Mucosa of descending colon (tissue), 3 donors: Measurements from ENCODE around the gene CASR. TPM values are rescaled to one million over a fixed set of nuclear protein-coding genes. Genes with fewer than 3 reads are reported as not detected.
A peak's percentile ranks its signal among the peaks of the same experiment; 100 is the strongest.

ENCODE experiments used
- ATAC-seq: fragments of 200-7000 bp; cut with Tn5 transposase; one replicate; pipeline ENCODE4 v1.9.1; 2020; ENCODE audit warnings: mild to moderate bottlenecking, moderate library complexity
- DNase-seq, 3 donors: peaks; one replicate each; pipeline ENCODE4 v3.0.0-alpha.2; 2020
- H3K36me3 ChIP-seq: fragments of 200-600 bp; one replicate; pipeline ENCODE4 v1.8.0; 2021; ENCODE audit warnings: low read depth, mild to moderate bottlenecking
- H3K4me1 ChIP-seq: fragments of 200-600 bp; one replicate; pipeline ENCODE4 v1.8.0; 2021; ENCODE audit warnings: low read depth, mild to moderate bottlenecking
- H3K4me3 ChIP-seq: fragments of 200-600 bp; one replicate; pipeline ENCODE4 v1.8.0; 2021; ENCODE audit warnings: mild to moderate bottlenecking
- H3K9me3 ChIP-seq: fragments of 200-600 bp; one replicate; pipeline ENCODE4 v1.8.0; 2021; ENCODE audit warnings: mild to moderate bottlenecking
- intact Hi-C, 2 donors: fragments of 100-400 bp; cut with DNase I in 1 of 2; cut with micrococcal nuclease in 1 of 2; formaldehyde crosslinking; loops; one replicate each; pipeline versions ENCODE4 v1.11.0 to v1.11.1; 2022; cut with DNase I, micrococcal nuclease
- total RNA-seq, 3 donors: library from RNA; stranded (reverse); fragmentation: NEBNext Ultra II Directional in 2 of 3; extraction: Animal tissue kit (Norgen Biotek cat#: 25700) in 2 of 3; gene quantifications; one replicate each; pipeline versions ENCODE4 v1.2.1 to v1.2.4, GENCODE V29; 2021 to 2023
- TF ChIP-seq, protein P1 (sequence below): fragments of 200-600 bp; IDR thresholded peaks from one replicate; pipeline ENCODE4 v1.8.0; 2022; ENCODE audit warnings: antibody characterized with exemption, mild to moderate bottlenecking
- donor health status: DM: no; HTN: no; CAD: no; lungs with moderate emphysema.
- donor health status: DM: no; HTN: no; CAD: no.
- donor health status: DM: no; HTN: yes; CAD: no.

Gene CASR
- total RNA-seq, 3 donors from 2014 or later: 0.32 to 1.2 (median 0.36) TPM

DNA sequence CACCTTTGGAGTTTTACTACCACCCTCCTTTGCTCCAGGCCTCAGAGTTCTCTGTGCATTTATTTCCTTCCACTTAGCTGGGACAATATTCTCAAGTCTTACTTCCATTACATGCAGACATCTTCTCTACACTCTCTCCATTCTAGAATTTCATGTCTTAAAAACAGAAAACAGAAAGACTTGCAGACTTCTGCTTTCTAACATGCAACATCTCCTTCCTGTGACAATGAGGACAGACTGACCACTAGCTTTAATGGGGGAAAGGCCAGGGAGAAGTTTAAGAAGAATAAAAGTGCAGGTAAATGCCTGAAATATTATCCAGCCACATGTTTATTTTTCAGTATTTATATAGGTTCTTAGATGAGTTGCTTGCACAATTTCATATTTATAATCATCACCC, 124.5 kb downstream of the CASR start:
- Histone ChIP-seq H3K4me1 (peaks cover 36% of the 10 kb centered on the region), H3K36me3 (no peaks in the 10 kb centered on the region), H3K9me3 (no peaks in the 10 kb centered on the region), H3K4me3 (no peak overlapping the region)
- TF ChIP-seq, protein P1, sequence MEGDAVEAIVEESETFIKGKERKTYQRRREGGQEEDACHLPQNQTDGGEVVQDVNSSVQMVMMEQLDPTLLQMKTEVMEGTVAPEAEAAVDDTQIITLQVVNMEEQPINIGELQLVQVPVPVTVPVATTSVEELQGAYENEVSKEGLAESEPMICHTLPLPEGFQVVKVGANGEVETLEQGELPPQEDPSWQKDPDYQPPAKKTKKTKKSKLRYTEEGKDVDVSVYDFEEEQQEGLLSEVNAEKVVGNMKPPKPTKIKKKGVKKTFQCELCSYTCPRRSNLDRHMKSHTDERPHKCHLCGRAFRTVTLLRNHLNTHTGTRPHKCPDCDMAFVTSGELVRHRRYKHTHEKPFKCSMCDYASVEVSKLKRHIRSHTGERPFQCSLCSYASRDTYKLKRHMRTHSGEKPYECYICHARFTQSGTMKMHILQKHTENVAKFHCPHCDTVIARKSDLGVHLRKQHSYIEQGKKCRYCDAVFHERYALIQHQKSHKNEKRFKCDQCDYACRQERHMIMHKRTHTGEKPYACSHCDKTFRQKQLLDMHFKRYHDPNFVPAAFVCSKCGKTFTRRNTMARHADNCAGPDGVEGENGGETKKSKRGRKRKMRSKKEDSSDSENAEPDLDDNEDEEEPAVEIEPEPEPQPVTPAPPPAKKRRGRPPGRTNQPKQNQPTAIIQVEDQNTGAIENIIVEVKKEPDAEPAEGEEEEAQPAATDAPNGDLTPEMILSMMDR: no peak
- ATAC-seq: no peak
- intact Hi-C loops: loop anchor here in 1 of 2 donors (5.0 kb wide), 1 partner anchor 49 kb away; no protein-coding TSS in a partner anchor
- no peak for DNase-seq

DNA sequence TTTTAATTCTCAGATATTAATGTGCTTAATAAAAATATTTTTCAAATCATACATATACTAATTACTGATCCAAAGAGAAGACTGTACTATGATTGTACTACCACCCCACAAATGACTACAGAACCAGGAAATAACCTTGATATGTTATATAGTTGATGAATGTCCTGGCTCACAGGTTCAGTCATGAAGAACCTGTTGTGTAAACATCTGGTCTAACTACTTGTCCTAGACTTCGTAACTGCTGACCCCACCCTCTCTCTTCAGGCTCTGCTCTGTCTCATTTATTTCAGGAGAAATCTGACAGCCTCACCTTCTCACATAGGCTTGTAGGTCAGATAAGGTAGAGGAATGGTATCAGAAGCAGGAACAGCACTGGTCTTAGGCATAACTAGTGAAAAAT, 126.9 kb downstream of the CASR start:
- H3K9me3 ChIP-seq: no peaks in the 10 kb centered on the region
- no peaks in the 10 kb centered on the region for H3K36me3 ChIP-seq
- H3K4me3 ChIP-seq: no peak overlapping the region
- TF ChIP-seq, protein P1: no peak
- peaks cover 40% of the 10 kb centered on the region for H3K4me1 ChIP-seq
- intact Hi-C loops: no loop called here
- peak; percentile 90 for ATAC-seq
- DNase-seq: peak in 1 of 3 donors; percentile 58

DNA sequence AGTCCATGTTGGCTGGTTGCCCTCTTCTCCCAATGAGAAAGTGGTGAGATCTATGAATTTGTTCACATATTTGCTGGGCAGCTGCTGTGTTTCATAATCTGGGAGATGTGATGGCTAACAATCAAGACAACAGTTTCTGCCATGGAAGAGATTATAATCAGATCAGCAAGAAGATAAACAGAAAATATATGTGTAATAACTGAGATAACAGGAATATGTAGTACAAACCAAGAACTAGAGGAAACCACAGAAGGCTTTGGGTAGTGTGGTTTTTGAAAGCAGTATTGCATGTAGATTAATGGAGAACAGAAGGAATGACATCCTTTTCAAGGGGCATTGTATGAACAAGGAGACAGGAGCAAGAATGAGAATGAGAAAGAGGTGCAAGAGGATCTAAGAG, 129.4 kb downstream of the CASR start:
- ATAC-seq: no peak
- no peaks in the 10 kb centered on the region for H3K9me3 ChIP-seq
- DNase-seq: no peak
- TF ChIP-seq, protein P1: no peak
- no peaks in the 10 kb centered on the region for H3K36me3 ChIP-seq
- peaks cover 25% of the 10 kb centered on the region for H3K4me1 ChIP-seq
- intact Hi-C loops: no loop called here
- H3K4me3 ChIP-seq: no peak overlapping the region

DNA sequence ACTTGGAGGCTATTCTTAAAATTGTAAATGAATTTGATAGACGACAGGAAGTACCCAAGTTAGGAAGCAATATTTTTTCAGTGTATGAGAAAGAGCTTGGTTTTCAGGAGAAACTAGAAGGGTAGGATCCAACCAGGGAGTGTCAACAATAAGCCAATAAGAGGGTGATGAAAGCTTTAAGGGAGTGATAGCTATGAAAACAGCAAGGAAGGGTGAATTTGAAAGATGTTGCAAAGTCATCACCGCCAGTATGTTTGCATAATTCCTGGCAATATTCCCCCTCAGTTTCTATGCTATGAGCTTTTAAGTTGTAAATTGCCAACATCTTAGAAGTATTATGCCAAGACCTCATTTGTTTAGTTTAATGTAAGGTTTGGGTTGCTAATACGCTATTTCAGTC, 129.8 kb downstream of the CASR start:
- no peaks in the 10 kb centered on the region for H3K36me3 ChIP-seq
- no peak overlapping the region for H3K4me3 ChIP-seq
- TF ChIP-seq, protein P1: no peak
- H3K4me1 ChIP-seq: peaks cover 23% of the 10 kb centered on the region
- no peak for DNase-seq
- intact Hi-C loops: no loop called here
- no peaks in the 10 kb centered on the region for H3K9me3 ChIP-seq
- ATAC-seq: no peak

DNA sequence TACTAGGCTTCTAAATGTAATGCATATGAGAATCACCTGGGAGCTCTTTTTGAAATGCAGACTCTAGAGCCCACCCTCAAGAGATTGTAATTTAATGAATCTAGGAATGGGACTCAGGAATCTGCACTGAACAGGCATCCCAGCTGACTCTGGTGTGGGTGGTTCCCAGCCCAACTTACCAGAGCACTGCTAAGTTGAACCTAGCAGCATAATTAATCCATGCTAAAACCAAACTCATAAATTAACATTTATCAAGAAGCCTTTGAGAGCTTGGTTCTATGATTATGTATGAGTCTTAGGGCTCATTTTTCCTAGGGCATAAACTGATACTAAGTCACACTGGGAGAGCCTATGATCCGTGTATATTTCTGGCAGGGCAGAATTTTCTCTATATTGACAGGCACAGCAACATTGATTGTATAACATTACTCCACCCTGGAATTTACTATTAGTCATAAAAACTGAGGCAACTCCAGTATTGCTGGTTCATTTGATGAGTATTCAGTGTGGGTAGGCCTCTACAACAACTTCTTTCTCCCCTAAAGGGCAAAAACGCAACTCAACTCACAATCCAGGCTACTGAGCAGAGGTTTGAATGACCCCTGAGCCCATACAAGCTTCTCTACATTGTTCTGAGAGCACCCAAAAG, 130.9 kb downstream of the CASR start:
- H3K9me3 ChIP-seq: no peaks in the 10 kb centered on the region
- intact Hi-C loops: no loop called here
- no peaks in the 10 kb centered on the region for H3K36me3 ChIP-seq
- peaks cover 23% of the 10 kb centered on the region for H3K4me1 ChIP-seq
- ATAC-seq: peak; percentile 76
- DNase-seq: no peak
- TF ChIP-seq, protein P1: no peak
- H3K4me3 ChIP-seq: no peak overlapping the region
